T-helper 2 cell treated with Interferon-gamma antibody and Interleukin-4, amounts not matched to agents 100 ng/mL and 5 ng/mL, for 36 hours (primary cell): ENCODE measurements around the gene THEMIS. TPM values are rescaled to one million over a fixed set of nuclear protein-coding genes. Genes with fewer than 3 reads are reported as not detected.

Source experiments
- intact Hi-C: fragments of 100-400 bp; cut with micrococcal nuclease; formaldehyde crosslinking; loops from one replicate; pipeline ENCODE4 v1.15.1; 2023
- total RNA-seq: library from RNA; stranded (reverse); gene quantifications from 2 replicates; pipeline ENCODE4 v1.2.3, GENCODE V29; 2022

THEMIS gene
- total RNA-seq, 1 donor from 2014 or later = 48.1 TPM

DNA sequence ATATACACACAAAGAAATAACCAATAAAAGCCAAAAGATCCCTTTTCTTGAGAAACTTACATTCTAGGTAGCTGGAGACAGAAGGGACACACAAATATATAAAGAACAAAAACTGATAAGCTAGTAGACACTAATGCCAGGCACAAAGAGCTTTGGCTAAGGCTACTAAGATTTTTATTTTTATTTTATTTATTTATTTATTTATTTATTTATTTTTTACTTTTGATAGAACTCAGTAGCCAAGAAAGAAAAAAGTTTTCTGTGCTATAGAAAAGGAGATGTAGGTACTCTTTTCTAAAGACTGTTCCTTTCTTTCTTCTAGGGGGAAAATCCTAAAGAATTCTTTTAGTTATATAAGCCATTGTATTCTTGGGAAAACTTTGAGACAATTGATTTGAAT, 34.1 kb downstream of the THEMIS start:
- intact Hi-C loops = no loop called here

DNA sequence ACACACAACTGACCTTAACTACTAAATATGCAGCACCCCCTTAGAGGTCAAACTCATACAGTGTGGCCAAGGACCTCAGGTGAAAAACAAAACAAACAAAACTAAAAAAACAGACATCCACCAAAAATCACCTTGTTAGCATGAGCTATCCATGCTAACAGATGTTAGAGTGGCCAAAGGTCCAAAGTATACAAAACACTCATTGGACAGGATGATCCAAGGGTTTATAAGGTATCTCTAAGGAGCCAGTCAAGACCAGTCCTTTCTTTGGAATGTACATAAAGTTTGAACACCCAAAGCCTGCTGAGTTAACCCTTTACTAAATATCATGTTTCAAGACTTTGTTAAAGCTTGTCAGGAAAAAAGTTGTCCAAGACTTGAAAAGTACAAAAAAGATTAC, 35.8 kb downstream of the THEMIS start:
- intact Hi-C loops = no loop called here

DNA sequence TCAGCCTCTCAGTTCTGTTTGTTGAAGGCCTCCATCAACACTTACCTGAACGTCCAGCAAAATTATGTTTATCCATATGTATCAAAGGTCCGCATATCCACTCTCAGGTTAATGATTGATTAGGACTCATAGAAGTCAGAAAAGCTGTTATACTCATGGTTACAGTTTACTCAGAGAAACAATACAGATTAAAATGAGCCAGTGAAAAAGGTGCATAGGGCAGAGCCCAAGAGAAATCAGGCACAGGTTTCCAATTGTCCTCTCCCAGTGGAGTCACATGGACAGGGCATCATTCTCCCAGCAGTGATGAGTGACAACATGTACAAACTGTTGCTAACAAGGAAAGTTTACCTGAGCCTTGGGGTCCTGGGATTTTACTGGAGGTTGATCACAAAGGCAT, 36.2 kb downstream of the THEMIS start:
- intact Hi-C loops = no loop called here

DNA sequence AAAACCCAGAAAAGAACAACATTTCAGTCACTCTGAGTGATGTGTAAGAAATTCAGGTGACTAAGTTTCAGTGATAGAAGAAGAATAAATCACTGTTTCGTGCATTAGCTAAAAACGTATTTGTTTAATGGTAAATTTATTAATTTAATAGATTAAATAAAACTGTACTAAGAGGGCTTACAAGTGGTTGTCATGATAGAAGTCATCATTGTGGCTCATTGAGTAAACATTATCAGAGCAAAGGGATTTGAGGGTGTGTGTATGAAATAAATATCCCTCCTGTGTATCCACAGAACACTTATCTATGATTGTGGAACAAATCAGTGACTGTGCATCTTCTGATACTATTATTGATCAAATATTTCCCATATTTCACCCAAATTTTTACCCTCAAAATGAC, 40.1 kb downstream of the THEMIS start:
- intact Hi-C loops = no loop called here

DNA sequence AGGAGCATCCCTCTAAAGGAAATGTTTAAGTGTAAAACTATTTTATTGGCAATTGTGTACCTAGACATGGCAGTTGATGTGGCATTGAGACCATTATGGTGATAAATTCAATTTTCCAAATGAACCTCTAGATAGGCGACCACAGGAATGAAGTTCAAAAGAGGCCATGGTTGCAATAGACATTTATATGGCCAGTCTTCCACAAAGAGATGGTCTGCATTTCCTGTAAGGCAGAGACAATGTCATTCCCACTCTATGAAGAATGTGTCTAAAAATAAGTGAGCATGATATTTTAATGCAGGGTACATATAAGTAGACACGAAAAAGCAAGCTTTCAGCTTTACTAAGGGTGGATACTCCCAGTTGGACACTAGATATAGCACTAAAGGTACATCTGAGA, 40.9 kb downstream of the THEMIS start:
- intact Hi-C loops = loop anchor here (10.0 kb wide), 2 partner anchors 125 to 255 kb away; no protein-coding TSS in a partner anchor

DNA sequence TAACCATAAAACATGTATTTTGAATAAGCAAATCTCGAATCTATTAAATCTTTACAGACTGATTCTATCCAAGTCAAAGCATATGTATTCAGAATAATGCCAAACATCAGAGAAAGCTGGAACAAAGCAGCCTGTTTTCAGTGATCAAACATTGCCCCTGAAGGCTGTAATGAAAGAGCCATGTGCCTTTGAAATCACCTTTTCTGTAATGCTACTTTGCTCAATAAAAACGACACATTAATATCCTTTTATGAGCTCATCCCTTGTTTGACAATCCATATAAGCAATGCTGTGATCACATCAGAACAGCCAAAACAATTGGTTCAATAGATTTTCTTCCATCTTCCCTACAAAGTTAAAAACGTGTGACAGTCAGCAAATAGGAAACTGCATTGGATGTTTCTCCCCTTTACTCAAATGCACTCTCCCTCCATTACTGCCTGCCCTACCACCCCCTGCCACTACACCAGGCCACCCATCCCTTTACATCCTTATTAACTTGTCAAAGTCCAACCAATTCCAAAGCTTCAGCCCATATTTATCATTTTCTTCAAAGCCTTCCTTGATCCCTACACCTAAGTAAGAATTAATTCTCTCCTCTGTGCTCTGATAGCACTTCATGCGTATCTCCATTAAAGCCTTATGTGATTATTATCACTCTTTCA, 42.0 kb downstream of the THEMIS start:
- intact Hi-C loops = loop anchor here (10.0 kb wide), 2 partner anchors 124 to 256 kb away; no protein-coding TSS in a partner anchor

DNA sequence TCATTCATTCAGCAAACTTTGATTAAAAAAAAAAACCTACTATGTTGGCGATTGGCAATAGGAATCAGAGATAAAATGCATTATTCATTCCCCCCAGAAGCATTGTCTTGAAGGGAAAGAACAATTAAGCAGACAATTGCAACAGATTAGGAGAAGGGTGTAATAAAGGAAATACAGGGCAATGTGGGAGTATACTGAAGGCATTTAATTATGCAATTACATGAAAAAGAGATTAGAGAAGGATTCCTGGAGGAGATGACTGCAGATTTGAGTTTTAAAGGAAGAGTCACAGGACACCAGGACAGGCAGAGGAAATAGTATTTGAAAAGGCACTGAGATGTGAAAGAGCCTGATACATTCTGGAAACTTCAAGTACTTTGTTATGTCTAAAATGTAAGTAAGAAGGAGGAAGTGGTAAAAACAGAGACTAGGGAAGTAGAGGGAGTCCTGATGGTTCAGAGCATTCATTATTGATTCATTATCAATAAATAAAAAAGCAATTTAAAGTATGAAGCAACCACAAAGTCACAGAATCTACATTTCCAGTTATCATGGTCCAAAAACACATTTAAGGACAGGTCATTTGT, 43.7 kb downstream of the THEMIS start:
- intact Hi-C loops = loop anchor here (1.0 to 10.0 kb wide), 5 partner anchors 40 to 472 kb away; no protein-coding TSS in a partner anchor

DNA sequence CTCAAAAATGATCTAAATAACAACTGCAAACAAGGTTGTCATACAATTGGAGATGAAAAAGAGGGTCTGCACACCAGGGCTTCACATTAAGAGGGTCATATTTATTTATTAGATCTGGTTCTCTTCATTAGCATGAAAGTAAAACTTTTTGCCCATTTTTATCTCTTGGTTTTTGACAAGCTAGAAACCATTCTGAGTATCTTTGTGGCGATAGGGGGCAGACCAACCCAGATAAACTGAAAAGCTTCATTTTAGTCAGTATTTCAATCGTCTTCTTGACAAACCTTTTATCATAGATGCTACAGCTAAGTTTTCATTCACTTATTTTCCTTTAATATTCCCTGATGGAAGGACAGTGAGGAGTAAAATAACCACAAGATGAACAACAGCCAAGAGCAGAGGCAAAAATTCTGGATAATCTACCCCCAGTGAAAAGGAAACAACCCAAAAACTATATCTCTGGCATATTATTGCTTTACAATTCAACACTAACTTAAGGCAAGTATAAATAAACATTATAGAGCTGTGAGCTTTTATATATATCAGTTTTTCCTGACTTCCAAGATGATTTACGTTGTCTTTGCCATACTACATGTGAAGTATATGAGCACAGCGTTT, 45.2 kb downstream of the THEMIS start:
- intact Hi-C loops = loop anchor here (2.0 to 10.0 kb wide), 6 partner anchors 41 to 665 kb away; partner anchors contain the start of gene PTPRK

DNA sequence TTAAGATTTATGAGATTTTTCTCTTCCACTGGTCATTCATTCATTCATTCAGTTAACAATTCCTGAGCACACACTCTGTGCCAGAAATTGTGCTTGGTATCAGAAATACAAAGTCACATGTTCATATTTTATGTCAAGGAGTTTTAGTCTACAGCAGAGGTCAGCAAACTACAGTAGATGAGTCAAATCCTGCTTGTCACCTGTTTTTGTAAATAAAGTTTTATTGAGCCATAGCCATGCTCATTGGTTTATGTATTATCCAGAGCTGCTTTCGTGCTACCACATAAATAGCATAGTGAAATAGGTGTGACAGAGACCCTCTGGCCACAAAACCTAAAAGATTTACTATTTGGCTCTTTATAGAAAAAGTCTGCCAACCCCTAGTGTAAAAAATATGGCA, 46.8 kb downstream of the THEMIS start:
- intact Hi-C loops = loop anchor here (2.0 to 10.0 kb wide), 4 partner anchors 119 to 667 kb away; partner anchors contain the start of gene PTPRK

DNA sequence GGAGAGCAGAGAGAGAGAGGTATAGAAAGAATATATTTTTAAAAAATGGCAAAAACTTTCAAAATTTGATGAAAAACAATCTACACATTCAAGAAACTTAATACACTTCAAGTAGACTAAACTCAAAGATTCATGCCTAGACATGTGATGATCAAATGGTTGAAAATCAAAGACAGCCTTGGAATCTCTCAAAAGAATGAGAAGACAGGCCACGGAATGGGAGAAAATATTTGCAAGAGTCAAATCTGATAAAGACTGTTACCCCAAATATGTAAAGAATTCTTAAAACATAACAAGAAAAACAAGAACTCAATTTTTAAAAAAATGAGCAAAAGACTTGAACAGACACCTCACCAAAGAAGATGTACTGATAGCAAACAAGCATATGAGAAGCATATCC, 49.7 kb downstream of the THEMIS start:
- intact Hi-C loops = loop anchor here (10.0 kb wide), 2 partner anchors 116 to 264 kb away; no protein-coding TSS in a partner anchor

DNA sequence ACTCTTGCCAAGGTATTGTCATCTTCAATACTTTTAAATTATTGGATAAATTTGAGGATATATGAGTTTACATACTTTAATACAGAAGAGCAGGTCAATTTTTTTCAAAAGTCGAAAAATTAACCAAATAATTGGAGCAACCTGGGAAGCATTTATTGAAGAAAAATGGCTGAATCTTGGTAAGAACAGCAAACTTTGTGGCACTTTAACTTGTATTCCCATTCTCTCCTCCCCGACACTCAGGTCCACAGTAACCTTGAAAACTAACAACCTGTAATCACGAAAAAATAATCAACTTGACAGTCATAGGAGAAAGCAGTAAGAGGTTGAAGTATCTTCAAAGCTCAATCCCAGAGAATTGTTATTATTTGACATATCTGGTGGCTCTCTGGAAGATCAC, 55.6 kb downstream of the THEMIS start:
- intact Hi-C loops = no loop called here

DNA sequence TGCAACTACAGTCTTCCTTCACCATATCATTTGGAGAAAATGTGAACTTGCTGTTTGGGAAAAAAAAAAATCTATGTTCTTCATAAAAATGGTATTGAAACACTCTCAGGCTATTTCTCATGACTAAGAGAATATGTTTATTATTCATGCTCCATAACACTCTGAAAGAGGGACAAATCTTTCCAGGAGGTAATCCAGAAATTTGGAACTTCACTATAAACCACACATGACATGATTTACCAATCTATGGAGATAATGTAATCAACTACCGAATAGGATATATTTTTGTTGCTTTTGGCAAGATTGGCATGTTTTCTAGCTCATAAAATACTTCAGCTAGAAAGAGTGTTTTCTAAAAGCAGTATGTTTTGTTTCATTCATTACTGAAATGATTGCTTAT, 56.3 kb downstream of the THEMIS start:
- intact Hi-C loops = no loop called here

DNA sequence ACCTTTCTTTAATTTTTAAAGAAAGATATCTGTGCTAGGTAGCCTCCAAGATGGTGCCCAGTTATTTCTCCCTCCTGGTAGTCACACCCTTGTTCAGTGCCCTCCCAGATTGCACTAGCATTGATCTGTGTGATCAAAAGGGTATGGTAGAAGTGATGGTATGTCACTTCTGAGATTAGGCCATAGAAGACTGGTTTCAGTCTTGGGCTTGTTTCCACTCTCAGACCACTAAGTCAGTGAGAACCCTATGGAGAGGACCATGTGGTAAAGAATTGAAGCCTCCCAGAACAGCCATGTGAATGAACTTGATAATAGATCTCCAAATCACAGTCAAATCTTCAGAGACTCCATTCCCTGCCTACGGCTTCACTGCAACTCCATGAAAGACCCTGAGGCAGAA, 57.3 kb downstream of the THEMIS start:
- intact Hi-C loops = no loop called here

DNA sequence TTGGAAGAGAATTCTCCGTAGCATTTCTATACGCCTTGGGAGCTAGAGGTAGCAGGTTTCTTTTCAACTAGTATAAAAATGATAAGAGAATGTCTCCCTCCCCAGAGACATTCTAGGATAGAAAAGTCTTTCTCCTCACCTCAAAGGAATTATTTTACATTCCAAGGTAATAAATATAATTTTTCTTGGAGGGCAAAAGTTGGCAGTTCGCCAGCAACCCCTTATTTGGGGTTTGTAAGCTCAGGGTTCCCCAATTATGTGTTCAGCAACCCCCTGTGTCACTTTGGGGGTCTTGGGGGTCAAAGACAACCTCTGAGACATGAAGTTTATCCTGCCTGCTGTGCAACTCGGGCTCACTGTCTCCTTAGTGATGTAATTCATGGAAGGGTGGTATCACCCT, 58.3 kb downstream of the THEMIS start:
- intact Hi-C loops = no loop called here

DNA sequence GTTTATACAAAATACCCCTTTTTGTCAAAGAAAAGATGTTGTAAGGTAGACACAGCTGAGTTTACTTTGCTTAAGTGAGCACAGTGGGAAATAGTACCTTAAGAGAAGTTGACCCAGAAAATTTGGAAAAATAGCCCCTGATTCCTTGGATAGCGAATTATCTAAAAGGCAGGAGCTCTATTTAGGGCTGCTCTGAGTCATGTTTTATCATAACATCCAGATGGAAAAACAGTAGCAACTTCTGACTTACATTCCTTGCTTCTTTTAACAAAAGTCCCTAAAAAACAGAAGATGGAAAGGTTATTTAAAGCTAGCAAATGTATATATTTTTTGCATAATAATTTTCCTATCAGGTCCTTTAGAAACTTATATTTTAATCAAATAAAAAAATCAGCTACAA, 59.0 kb downstream of the THEMIS start:
- intact Hi-C loops = no loop called here

DNA sequence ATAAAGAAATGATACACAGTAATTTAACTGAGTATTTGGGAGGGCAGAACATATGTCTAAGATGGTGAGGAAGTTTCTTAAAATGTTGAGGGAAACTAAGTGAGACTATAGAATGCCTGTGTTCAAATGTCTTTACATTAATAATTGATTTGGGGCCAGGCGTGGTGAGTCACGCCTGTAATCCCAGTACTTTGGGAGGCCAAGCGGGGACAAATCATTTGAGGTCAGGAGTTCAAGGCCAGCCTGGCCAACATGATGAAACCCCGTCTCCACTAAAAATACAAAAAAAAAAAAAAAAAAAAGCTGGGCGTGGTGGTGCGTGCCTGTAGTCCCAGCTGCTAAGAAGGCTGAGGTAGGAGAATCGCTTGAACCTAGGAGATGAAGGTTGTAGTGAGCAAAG, 66.7 kb downstream of the THEMIS start:
- intact Hi-C loops = no loop called here

DNA sequence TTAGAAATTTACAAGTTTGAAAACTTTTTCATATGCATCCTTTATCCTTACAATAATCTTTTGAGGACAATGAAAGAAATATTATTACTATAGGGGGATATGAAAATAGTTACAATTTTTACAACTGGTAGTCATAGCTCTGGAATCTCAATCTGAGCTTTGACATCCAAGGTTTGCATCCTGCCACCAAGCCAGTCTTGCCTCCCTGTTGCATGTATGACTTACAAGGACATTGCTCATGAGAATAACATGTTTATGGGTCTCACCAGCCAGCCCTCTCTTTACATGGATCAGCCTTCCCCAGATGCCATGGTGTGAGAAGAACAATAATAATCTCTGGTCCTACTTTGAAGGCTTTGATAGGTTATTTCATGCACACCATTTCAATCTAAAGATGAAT, 67.5 kb downstream of the THEMIS start:
- intact Hi-C loops = no loop called here

DNA sequence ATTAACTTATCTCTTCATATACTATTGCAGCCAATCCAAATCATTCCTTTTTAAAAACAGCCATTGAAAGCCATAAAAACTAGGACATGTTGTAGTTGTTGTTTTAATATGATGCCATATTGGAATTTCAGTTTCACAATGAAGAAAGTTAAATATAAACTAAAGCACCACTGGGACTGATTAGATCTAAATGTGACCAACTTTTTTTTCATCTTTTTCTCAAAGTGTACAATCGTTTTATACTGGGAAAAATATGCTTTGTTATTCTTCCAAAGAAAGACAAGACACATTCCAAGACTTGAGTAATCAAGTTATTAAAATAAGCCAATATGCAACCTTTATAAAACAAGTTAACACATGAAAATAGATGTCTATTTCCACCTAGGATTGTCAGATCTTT, 68.5 kb downstream of the THEMIS start:
- intact Hi-C loops = no loop called here

DNA sequence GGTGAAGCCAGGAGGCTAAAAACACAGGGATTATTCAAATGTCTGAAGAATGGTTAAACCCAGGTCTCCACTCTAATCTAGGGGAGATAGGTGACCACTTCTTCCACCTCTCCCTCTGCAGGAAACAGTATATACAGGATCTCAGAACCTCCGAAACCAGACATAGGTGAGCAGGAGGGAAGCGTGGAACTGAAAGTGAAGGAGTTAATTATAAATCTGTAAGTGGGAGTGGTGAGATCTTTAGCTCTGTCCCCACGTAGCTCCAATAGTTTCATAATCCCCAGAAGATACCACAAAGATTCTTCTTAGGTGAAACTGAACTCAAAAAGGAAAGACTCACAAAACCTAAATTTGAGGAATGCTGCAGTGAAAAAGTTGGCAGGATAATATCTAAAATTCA, 76.8 kb downstream of the THEMIS start:
- intact Hi-C loops = no loop called here

DNA sequence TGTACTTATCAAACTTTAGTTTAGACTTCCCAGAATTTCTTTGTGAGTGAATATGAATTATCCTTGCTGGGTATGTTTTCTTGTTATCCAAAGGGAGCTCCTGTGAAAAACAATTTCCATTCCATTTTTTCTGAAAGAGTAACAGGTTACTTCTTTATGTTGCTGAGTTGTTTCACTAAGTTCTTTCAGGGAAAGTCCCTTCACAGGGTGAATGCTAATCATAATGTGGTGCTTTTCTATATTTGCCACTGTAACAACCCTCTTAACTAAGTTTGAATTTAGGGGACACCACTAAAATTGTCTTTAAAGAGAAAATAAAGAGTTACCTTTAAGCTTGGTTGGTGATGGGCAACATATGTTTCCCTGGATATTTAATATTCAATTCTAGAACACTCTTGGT, 79.4 kb downstream of the THEMIS start:
- intact Hi-C loops = no loop called here

DNA sequence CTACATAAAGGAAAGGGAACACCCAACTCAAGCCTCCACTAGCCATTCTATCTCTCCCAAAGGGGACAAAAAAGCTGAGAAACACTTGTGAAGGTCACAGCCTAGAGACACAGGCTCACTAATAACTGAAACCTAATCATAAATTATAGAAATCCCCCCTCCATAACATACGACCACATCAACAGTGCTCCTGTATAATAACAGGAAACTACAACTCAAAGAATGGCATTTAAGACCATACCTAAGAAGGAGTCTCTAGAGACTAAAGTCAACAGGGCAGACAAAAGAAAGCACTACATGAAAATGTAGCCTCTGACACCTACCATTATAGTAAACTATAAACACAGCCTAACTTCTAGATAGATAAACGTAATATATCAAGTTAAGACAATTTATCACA, 82.7 kb downstream of the THEMIS start:
- intact Hi-C loops = no loop called here

DNA sequence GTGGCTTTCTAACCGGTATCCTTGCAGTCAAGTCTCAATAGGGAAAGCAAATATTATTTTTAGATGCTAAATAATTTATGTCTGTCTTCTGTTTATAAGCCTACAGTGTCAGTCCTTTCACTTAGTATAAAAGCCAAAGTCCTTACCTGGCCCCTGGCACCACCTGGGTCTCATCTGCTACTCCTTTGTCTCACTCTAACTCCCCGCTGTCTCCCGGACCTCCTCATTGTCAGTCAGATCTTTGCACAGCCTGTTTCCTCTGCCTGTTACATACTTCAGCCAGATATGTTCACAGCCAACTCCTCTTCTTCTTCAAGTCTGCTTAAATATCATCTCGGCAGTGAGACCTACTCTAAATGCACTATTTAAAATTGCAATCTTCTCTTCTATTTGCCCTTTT, 84.2 kb downstream of the THEMIS start:
- intact Hi-C loops = no loop called here

DNA sequence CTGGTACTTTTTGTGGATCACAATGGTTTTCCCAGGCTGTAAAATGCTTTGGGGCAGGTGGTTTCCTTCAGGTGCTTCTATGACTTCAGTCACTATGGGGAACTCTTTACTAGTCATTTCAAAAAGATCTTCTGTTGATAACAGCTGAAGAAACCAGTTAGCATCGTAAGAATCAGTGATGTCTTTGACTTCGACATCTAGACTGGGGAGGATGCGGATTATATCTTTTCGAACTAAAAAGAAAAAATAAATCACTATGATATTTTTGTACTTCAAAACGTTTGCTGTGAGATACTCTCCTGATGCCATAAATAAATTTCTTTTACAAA, 87.2 kb downstream of the THEMIS start:
- intact Hi-C loops = no loop called here
